NCI-H69 (cell line): ENCODE results near the gene MTAP.
A peak's percentile ranks its signal among the peaks of the same experiment; 100 is the strongest.

Experiments used
- DNase-seq: peaks from one replicate; lab custom pipeline; 2025; lab: John Stamatoyannopoulos, UW

MTAP gene

DNA sequence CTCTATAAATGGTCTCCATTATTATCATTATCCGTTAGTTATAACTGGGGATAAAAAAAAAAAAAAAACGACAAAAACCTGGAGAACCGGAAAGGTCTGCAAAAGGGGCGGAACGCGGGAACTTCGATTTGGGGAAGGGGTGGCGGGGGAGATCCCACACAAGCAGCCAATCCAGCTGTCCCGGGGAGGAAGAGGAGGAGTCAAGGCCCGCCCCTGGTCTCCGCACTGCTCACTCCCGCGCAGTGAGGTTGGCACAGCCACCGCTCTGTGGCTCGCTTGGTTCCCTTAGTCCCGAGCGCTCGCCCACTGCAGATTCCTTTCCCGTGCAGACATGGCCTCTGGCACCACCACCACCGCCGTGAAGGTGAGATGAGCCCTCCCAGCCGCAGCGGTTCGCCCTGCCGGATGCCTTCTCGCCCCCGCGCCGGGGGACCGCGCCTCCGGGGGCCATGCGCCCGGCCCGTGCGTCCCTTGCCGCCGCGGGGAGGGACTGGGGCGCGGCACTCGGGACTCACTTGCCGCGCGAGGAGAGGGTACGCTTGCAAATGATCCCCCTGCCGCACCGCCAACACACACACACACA lies at the start of gene MTAP:
Gene MTAP, plus strand, starts transcription at position 219 of the 583 bp plus-strand sequence. Its CDS starts 113 bp downstream, at position 332.
- peak; percentile 98 for DNase-seq

DNA sequence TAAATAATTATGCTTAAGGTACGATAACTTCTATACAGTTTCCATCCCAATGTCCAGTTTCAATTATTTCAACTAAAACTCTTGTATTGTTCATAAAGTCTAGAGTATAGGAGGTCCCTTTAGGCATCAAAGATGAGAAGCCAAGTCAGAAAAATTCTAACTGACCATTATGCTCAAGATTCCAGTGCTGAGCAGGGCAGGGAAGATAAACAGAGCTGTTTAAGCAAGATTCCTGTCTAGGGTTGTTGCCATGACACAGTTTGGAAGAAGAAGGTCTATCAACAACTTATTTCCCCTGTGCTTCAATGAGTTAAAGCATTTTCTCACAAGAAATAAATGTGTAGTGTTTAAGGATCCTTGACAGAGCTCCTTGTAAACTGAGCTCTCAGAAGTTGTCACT lies 48.9 kb upstream of the MTAP start:
- DNase-seq = no peak

DNA sequence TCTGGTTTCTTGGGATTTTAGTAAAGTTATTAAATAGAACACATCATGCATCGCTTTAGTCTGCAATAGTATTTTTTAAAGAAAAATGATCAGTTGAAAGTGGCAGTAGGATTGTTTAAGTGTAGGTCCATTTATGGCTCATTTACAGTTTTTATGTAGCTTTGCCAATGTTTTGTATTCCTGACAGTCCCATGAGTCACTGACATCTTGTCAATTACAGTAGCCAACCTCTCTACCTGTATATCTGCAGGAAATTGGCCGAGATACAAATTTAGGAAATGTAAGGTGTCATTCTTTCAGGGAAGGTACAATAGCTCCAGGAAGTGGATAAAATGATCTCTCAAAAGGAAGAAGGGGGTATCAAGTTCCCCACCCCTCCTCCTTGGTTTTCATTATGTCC lies 47.7 kb upstream of the MTAP start:
- DNase-seq = peak; percentile 36

DNA sequence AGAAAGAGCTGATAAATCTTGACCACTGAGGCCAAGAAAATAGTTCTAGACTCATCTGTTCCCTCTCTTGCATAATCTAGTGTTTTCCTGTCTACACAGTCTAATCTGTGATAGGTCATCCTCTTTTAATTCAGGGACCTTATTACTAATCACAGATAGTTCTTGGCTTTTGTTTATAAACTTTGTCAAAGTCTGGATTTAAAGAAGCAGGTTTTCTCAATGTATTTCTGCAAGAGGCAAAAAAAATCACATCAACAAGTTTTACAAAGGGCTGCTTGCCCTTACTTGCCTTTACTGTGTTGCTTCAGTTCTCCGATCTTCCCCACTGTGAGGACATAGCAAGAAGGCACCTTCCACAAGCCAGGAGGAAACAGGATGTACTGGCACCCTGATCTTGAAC lies 43.9 kb upstream of the MTAP start:
- no peak for DNase-seq

DNA sequence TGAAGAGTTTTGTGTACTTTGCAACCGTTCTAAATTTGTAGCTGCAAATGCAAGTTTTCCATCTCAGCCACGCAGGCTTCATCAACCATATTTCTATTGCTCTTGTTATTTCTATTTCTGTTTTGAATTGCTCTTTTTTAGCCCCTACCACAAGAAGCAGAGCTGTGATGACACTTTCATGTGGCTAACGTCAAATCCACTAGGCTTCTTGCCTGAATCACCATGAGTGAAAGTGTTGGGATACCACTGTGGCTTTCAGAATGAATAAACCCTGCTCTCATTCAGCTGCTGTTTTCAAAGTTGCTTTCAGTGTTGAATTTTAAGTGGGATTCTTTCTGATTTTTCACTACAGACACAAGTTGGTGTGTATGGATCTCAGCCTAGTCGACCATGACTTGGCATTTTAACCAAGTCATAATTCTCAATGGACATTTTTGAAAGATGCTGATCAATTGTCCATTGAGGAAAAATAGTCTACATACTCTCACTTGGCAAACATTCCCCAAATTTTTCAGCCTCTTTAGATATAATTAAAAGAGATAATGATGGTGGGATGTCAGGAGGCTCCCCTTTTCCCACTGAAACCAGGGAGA lies 41.0 kb upstream of the MTAP start:
- no peak for DNase-seq

DNA sequence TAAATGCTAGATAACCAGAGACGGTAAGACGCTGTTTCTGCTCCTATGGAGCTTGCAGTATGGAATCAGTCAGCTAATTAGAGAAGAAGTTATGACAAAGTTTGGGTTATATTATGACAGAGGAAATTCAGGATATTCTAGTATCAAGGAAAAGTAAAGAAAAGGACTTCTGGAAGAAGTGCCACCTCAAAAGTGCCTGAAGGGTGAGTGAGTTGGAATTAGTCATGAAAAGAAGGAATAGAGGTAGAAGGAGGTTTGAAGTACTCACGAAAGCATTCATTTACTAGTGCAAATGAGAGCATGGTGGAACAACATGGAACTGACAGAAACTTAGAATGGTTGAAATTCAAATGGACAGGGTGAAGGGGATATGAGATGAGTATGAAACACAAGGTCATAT lies 40.4 kb upstream of the MTAP start:
- DNase-seq = no peak

DNA sequence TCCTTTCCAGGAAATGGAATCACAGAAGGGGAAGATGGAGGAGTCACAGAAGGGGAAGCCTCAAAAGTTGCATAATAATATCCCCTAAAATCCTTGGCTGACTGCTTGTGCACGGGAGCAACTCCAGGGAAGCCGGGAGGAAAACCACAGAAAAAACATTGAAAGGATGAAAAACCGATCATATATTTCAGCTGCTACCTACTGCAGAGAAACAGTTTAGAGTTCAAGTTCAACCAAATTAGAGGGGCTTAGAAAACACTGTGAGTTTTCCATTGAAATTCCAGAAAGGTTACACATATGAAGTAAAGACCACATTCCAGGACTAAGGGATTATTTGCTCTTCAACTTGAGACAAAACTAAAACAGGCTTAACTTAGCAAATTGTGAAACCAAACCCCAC lies 37.6 kb upstream of the MTAP start:
- no peak for DNase-seq

DNA sequence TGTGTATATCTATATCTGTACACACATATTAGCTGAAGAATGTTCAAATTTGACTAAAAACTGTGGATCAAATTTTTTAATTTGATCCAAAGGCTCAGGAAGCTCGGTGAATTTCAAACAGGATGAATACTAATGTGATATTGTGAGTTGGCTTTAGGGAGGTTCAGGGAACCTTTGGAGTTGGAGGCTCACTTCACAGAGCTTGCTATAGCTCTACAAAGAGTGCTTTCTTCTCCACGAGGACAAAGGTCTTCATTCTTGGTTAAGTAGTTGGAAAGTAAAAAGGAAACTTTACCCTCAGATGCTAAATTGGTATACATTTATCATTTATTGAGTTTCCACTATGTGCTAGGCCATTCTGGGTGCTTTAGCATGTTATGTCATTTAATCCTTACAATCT lies 36.3 kb upstream of the MTAP start:
- DNase-seq = no peak

DNA sequence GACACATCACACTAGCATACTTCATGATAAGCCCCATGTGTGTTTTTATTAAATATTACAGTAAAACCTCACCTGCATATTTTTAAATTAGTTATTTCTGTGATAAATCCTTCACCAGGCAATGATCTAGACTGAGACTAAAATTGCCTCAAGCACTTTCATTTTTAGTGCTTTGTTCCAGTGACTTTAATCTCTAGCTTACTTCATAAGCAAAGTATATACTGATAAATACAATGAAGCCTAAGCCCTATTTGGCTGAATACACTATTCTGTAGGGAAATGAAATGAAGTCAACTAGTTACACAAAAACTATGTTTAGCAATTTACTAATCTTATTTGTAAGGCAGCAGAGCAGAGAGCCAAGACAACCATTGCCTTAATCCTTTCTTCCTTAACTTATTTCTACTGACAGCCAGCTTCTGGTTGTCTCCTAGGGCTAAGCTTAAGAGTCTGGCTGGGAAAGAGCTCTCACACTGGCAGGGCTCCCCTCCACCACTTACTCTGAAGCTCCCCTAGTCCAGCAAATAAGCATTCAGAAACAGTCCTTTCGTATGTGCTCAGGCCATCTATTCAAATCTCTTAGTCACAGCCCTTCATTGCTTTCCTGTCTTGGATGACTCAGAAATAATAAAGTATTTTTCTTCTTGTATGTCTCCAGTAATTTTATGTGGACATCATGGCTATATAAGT lies 31.4 kb upstream of the MTAP start:
- no peak for DNase-seq

DNA sequence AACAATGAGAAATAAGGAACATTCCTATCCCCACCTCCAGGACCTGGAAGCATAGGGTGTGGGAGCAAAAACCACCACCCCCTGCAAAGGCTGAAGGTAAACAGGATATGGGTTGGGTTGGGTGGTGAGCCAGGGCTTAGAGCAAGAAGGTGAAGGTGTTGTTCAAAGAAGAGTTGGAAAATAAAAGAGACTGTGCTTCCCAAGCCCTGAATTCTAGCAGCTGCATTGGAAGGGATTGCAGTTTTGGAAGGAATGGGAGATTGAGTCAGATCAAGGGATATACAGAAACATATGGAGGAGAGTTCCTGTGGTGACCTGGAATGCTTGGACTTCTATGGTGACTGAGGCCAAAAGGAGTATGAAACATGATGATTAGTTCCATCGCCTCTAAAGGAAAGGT lies 24.7 kb upstream of the MTAP start:
- no peak for DNase-seq

DNA sequence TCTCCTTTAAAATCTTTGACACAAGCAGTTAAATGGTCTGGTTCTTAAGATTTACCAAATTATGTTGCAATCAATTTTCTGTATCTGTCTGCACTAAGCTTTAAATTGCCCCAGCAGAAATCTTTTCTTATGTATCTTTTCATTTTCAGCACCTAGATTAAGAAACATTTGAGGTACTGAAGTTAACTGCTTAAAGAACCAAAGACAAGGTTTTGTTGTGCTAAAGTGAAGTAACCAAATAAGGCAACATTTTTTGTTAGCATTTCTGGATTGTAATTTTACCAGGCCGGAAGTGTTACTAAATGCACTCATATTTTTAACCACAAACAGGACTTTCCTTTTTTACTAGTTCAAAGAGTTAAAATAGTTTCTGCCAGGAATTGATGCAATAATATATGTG lies 24.1 kb upstream of the MTAP start:
- no peak for DNase-seq

DNA sequence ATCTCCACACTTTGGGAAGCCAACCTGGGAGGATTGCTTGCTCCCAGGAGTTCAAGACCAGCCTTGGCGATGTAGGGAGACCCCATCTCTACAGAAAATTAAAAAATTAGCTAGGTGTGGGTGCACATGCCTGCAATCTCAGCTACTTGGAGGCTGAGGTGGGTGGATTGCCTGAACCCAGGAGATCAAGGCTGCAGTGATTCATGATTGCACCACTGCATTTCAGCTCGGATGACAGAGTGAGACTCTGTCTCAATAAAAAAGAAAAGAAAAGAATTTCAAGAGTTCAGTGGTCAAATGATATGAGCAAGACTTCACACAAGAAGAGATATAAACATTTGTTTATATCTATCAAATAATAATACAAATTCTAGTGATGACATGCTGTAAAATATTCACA lies 23.0 kb upstream of the MTAP start:
- no peak for DNase-seq

DNA sequence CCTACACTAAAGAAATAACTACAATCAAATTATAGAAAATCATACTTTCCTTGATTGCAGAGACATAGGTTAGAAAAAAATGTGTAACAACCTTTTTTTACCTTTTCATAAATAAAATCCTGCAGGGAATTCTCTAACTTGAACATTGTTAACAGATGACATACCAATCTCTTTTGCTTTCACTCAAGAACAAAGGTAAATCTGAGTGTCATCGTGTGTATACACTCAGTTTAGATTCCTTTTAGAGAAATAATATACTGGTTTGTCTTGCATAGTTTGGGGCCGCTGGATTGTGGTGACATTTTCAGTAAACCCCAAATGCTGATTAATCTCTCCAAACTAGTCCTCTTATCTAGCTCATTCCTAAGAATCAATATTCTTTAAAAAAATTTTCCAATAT lies 20.8 kb upstream of the MTAP start:
- no peak for DNase-seq

DNA sequence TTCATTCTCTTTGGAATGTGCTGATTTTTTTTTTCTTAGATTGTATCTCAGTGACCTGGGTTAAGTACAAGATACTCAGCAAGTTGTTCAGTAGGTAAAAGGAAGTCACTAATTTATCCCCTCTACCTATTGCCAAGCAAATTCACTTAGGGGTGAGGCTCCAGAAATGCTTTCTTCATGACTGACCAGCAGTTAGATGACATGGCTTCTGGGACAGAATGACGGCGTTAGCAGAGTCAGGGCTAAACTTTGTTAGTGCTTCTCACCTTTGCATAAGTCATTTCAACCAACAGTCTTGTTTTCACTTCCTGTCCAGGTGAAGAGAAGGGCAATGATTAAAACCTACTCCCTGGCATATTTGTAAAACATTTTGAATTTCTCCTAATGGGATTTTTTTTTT lies 20.2 kb upstream of the MTAP start:
- DNase-seq = no peak

DNA sequence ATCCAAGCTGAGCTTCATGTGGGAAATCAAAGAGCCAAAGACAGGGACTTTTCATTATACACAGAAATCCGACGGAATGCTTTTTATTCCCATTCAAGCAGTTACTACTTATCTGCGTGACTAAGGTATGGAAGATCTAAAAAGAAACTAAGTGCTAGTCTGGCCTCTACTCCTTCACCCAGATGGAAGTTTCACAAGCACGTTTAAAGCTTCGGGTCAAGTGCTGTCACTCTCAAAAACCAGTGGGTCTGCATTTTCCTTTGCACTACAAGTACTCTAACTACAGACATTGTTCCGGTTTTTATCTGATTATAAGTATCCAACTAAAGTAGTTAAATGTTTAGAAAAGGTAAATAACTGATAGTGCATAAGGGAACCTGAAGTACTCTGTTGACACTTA lies 13.7 kb upstream of the MTAP start:
- DNase-seq = no peak

DNA sequence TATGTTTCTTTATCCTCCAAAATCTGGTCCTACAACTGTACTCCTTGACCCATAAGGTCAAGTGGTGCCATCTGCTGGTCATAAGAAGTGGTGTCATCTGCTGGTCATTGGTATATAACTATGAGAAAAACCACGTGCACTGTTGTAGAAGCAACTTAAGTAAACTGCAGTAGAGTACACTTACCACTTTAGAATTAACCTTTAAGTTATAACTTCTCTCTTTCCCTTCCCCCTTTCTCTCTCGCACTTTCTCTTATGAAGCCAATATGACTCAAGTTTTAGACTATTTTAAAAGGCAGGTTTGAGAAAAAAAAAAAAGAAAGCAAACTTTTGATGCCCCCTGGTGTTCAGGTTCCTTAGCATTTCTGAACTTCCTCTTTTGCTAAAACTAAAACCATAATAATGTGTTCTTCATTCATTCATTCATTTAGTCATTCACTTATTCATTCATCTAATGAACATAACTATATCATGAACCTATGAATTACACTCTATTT lies 12.8 kb upstream of the MTAP start:
- DNase-seq = peak; percentile 88

DNA sequence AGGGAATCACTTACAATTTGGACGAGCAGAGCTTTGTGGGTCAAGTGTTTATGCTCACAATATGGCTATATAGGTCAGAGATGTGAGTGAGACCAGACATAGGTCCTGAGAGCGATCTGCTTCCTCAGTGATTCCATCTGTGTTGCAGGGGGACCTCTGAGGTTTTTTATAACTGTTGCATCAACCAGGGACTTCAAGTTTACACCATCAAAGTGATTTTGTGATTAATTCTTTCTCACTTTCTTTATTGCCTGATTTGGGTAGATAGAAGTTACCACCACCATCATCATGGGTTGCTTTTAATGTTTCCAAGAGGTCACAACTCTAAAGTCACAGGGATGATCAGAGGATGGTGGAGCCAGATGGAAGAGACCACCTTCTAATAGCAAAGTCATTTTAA lies 7.0 kb upstream of the MTAP start:
- no peak for DNase-seq

DNA sequence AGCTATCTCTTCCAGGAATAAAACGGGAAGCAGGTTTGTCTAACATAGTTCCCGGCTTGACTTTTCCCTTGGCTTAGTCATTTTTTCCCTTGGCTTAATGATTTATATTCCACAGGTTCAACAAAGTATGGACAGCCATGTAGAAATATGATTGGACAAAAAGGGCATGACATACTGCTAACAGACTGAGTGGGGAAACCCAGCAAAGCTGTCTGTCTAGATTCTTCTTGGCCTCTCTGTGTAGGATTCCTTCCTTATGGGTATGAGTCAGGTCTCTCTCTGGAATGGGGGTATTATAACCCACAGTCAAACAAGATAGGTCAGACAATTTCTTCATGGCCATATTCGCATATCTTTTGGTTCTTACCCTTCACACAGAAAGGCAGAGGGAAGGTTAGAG lies 5.7 kb upstream of the MTAP start:
- DNase-seq = no peak

DNA sequence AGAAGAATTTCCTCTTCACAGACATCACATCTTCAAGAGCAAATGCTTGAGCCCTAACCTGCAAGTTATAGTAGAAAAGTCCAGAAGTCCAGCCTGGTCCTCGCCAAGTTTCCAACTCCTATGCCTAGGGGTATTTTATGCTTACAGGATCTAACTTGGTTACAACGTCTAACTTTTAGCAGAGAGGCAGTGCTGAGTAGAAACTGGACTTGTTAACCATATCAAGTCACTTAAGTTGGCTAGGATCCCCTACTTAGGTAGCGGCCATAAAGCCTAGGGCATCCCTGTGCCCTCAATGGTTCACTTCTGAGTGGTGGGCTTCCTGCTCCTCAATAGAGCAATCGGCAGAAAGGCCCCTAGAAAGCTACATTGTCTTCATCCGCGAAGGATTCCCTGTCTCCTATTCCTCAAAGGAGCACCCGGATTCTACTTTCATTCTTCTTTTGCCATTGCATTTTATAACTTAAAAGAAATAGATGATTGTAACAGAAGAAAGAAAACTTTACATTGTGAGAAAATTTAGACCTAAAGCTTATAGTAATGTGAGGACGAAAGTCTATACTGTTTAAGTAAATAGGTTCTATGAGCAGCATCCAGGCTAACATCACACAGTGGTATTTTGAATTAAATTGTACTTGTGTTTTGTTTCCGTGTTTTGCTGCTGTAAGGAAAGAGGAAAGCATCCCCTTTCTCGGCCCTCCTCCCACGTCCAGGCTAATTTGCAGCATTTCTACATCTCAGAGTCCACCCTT lies 1.3 kb upstream of the MTAP start:
- DNase-seq = no peak

DNA sequence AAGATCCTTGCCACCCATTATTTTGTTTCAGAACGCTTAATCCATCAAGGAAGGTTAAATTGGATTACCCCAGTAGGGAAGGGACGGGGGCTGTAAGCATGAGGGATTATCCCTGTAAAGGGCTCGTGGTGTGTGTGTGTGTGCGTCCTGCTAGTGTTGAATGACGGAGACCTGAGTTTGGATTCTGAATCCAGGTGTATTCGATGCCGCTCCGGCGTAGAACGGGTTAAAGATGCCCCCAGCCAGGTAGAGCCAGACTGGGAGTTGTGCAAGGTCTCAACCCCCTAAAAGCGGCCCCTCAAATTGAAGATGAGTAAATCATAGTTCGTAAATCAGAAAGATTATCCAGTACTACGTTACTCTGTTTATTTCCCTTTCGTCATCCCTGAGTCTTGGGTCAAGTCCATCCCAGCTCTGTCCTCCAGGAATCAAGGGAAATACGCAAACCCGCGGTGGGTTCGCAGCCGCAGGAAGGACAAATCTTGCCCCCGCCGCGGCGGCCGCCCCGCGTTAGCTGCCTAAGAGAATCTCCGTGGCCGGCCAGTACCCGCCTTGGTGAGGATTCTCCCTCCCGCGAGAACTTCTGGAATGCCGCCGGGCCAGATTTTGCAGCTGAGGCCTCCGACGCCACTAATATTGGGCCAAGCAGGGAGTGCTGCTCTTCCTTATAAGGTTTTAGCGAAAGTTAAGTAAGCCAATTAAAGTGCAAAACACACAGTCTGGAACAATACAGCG lies 586 bp upstream of the MTAP start:
- peak; percentile 89 for DNase-seq

DNA sequence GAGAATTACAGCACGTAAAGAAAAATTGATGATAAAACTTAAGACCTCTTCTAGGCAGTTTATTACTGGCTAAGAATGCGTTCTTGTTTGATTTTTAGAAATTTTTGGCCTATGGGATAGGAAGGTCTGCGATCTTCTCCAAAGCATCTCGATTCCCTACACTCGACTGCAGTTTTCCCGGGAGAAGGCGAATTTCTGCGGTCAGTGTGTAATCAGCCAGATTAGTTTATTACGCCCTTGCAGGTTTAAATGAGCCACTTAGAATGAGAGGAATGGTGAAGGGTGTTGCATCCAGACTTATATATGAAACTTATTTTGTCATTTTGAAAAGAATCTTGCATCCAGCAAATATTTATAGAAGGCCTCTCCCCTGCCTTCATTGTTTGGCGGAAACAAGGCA lies 1.2 kb downstream of the MTAP start:
- peak; percentile 51 for DNase-seq

DNA sequence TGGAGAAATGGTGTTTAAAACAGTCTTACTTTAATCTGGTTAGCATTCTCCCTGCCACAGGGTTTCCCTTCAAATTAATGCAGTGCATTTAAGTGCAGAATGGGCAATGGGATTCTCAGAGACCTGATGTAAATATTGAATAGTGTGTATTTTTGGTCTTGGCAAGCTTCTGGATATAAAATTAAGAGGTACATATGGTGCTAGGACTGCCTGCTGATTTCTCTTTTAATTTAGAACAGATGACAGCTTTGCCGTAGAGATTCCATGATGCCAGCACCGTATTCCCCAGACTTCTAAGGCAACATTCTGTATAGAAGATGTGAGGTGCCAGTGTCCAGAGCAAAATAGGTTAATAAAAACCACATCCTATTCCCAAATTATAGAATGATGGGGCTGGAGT lies 1.9 kb downstream of the MTAP start:
- DNase-seq = peak; percentile 11
